Inflammatory macrophage treated with lipopolysaccharide for 4 hours (primary cell): Measurements from ENCODE around the gene ARHGAP6.
A peak's percentile ranks its signal among the peaks of the same experiment; 100 is the strongest.
"Not testable (repeated sequence)": the region's sequence is repeated elsewhere in the genome, so short reads cannot be mapped to it uniquely, and the experiment has no call there.

Experiments
- DNase-seq: peaks from one replicate; pipeline ENCODE4 v3.0.0-alpha.2; 2020

Gene ARHGAP6

GRCh38 chrX:11381464-11381863 is 284.3 kb downstream of the ARHGAP6 start:
- DNase-seq: peak; percentile 57

DNA sequence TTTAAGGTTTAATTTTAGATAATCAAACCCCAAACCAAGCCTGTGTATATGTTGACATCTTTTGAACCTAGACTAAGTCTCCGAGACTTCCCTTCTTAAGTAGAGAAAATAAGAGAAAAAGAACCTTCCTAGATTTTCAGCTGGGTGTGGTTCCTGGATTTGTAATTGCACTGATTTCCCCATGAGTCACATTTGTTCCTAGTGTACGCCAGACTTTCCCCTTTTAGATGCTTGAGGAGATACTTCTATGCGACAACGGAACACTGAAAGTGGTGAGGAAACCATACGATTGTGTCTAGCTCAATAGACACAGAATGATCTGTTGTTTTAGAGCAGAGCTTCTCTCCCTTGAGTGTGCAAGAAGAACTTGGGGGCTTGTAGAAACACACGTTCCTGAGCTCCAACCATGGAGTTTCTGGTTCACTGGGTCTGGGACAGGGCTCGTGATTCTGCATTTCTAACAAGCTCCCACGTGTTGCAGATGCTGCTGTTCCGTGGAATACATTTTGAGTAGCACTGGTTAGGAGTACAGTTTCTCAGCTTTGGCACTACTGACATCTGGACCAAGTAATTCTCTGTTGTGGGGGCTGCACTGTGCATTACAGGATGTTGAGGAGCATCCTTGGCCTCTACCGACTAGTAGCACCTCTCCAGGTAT is 285.4 kb downstream of the ARHGAP6 start:
- peak; percentile 81 for DNase-seq

DNA sequence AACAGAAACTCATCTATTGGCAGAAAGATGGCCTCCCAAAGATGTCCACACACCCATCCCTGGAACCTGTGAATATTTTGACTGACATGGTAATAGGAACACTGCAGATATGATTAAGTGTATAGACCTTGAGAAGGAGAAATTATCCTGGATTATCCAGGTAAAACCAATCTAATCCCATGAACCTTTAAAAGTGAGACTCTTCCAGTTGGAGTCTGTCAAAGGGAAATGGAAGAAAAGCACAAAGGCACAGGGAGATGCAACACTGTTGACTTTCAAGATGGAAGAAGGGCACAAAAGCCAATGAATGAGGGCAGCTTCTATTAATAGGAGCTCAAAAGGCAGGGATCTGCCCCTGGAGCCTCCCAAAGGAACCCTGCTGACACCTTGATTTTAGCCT is 289.6 kb downstream of the ARHGAP6 start:
- no peak for DNase-seq

DNA sequence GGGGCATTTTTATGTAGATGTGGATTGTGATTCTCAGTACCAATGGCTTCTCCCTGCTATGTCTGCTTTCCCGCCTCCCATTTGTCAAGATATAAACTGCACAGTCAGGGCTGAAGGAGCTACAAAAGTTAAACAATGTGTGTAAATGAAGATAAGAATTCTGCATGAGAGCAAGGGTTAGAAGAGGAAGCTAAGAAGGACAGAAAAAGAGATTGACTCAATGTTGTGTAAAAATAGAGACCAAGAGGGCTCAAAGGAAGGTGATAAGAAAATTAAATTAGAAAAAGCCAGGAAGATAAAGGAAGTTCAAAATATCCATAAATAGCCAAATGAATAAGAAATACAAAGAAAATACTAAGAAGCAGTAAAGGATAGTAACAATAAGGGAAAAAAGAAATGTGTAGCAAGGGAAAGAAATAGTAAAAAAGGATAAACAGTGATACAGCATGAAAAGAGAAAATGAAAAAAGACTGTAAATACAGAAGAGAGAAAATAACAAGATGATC is 290.1 kb downstream of the ARHGAP6 start:
- DNase-seq: no peak

DNA sequence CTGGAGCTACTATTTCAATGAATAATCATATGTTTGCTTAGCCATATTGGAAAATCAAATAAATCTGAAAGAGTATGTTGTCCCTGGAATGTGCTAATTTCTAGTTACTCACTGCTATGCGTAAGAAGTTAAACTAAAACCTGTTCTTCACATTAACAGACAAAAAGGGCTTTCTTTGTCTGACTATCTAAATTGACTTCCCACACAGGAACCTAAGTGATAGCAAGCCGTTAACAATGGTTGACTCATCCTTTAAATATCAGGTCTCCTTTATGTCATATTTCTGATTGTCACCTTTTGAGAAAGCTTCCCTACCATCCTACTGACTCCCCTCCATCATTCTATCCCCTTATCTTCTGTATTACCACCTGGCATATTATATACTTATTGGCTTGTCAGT is 291.1 kb downstream of the ARHGAP6 start:
- DNase-seq: no peak

DNA sequence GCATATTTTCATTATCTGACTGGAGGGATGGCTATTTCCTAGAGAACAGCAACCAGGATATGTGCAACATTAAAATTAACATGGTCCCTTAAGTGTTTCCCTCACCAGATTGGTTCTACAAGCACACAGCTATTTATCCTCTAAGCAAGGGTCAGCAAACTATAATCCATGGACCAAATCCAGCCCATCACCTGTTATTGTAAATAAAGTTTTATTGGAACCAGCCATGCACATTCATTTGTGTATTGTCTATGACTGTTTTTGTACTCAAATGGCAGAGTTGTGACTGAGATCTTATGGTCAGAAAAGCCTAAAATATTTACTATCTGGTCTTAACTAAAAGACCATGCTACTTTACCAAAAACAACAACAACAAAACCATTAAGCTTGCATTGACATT is 294.6 kb downstream of the ARHGAP6 start:
- no peak for DNase-seq

DNA sequence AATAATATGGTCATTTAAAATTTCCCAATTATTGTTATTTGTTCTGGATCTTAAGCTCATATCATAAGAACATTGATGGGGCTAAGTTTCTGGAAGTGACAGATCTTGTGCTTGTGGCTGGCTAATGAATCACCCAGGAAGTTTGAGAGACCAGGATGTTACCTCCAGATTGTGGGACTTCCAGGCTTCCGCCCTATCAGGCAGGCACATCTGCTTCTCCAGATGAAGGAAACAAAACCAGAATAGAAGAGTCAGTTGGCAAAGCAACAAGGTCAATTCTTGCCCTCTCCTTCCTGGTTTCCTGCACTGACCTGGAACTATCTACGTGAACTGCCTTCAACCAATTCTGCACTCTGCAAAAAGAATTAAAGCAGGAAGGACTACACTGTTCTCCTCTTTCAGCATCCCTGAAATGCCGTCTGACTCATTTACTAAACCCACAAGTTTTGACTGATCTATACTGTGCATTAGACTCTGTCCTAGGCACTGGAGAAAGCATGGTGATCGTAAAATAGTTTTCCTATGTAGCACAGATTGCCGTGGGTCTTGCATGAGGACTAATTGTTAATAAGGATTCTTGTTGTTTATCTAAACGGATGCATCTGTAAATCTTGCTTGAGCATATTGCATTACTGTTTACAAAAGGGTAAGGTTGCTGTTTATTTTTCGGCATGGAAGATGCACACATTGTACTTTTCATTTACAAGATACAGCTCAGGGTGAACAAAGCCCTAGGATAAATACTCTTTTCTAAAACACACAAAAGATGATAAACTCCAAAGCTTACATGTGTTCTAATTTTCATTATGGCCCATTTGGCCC is 297.9 kb downstream of the ARHGAP6 start:
- DNase-seq: peak; percentile 24

DNA sequence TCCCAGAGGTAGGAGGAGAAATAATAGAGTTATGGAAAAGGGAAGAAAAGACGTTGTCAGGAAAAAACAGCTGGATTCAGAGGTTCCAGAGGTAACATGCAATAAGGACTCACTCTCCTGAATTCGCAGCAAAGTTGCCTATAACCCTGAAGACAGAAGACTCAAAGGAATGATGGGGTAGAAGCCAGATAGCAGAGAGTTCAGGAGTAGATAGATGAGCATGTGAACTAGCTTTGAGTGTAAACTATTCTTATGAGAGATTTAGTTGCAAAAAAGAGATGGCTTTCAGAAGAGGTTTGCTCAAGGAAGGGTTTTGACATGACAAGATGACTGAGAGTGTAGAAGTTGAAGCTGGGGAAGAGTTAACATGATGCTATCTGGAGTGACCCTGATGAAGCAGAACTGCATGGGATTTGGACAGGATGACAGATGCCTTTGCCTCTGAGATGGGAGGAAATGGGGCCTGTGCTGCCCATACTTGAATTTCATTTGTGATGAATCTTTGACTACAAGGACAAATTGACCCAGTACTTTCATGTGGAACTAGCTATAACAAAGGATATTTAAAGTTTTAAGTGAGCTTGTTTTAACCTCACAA is 298.6 kb downstream of the ARHGAP6 start:
- no peak for DNase-seq

- DNase-seq: no peak
Measured at GRCh38 chrX:11365426-11365825, 300.3 kb downstream of the ARHGAP6 start.

GRCh38 chrX:11364835-11365234 is 300.9 kb downstream of the ARHGAP6 start:
- peak; percentile 38 for DNase-seq

DNA sequence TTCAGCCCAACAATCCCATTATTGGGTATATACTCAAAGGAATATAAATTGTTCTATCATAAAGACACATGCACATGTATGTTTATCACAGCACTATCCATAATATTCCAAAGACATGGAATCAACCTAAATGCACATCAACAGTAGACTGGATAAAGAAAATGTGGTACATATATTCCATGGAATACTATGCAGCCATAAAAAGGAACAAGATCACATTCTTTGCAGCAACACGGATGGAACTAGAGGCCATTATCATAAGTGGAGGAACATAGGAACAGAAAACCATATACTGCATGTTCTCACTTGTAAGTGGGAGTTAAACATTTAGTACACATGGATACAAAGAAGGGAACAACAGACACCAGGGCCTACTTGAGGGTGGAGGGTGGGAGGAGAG is 301.9 kb downstream of the ARHGAP6 start:
- DNase-seq: not testable (repeated sequence)

DNA sequence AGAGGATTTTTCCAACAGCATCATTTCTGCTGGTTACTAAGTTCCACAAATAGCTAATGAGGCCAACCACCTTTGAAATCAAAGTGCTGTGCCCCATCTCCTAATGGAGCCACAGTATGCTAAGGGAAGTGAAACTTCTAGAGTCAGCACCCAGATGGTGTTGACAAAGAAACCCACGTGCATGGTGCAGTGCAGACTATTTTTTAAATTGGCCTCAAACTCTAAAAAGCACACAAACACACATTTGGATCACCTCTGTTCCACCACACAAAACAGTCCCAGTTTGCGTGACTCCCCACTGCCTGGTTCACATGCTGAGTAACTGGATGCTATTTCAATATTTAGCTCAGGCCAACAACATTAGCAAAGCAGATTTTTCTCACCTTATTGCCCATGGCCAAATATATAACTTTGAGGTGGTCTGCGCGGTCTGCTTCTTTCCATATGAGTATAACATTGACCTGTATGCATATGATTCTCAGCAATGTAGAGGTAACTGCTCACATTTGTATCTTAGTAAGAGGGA is 302.6 kb downstream of the ARHGAP6 start:
- DNase-seq: peak; percentile 63

DNA sequence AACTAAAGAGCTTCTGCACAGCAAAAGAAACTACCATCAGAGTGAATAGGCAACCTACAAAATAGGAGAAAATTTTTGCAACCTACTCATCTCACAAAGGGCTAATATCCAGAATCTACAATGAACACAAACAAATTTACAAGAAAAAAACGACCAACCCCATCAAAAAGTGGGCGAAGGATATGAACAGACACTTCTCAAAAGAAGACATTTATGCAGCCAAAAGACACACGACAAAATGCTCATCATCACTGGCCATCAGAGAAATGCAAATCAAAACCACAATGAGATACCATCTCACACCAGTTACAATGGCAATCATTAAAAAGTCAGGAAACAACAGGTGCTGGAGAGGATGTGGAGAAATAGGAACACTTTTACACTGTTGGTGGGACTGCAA is 304.1 kb downstream of the ARHGAP6 start:
- not testable (repeated sequence) for DNase-seq

DNA sequence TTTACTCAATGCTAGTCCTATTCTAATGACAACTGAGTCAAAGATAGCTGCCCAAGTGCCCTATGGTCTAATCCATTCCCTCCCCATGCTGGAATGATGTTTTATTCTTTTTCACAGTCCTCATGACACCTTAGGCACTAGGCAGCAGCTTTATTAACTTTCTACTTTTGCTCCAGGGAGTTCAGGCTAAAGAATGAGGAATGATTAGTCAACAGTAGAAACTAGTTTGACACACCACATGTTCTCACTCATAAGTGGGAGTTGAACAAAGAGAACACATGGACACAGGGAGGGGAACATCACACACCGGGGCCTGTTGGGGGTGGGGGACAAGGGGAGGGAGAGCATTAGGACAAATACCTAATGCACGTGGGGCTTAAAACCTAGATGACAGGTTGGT is 309.8 kb downstream of the ARHGAP6 start:
- DNase-seq: not testable (repeated sequence)

GRCh38 chrX:11355259-11355909 is 310.3 kb downstream of the ARHGAP6 start:
- DNase-seq: no peak

DNA sequence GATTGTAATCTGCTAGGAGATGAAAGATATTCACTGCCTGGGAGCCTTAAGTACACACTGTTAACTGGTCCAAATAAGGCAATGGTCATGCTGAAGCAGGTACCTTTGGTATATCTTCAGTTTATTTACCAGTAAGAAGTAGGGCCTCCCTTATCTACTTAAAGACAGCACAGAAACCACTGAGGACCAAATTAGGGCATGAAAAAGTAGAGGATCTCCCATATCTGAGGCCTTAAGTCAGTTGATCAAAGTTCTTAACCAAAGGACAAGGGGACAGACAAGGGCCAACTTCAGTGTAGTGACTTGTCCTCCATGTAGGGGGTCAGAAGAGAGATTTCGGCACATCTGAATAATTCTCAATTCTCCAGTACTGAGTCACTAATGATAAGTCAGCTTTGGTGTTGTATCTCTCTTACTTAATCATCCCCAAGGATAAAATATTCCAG is 313.4 kb downstream of the ARHGAP6 start:
- DNase-seq: no peak

- DNase-seq: peak; percentile 35
Measured at GRCh38 chrX:11351375-11352295, 314.1 kb downstream of the ARHGAP6 start.

GRCh38 chrX:11349661-11350337 is 315.9 kb downstream of the ARHGAP6 start:
- DNase-seq: peak; percentile 66

GRCh38 chrX:11349020-11349419 is 316.7 kb downstream of the ARHGAP6 start:
- DNase-seq: no peak

DNA sequence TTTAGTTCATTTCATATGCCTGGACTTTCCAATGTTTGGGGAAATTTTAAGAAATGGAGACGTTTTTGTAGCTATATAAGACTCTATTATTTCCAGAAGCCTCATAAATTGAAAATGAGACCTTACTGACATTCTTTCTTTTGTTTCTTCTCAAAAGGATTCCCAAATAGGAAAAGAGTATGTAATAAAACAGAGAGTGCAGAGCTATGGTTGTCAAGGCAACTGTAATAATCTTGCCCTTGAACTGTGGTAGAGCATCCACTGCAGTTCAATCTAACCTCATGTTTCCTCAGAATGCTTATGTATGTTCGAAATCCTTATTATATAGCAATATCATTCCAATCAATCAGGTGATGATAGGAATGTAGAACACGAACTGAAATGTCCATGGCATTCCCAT is 318.4 kb downstream of the ARHGAP6 start:
- no peak for DNase-seq

DNA sequence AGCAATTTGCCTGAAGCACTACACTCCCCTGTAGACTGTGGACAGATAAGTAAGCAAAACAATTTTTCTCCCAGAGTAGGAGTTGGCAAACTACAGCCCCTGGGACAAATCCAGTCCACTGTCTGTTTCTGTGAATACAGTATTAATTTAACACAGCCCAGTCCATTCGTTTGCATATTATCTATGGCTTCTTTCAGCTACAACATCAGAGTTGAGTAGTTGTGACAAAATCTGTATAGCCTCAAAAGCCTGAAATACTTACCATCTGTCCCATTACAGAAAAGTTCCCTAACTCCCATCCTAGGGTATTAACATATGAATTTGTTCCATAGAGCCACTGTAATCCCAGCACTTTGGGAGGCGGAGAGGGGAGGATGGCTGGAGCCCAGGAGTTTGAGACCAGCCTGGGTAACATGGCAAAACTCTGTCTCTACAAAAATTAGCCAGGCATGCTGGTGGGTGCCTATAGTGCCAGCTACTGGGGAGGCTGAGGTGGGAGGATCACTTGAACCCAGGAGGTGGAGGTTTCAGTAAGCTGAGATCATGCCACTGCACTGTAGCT is 319.5 kb downstream of the ARHGAP6 start:
- no peak for DNase-seq
